Esophagus squamous epithelium (tissue), 4 donors: ENCODE measurements around the gene CCDC8.
"Not testable (repeated sequence)": the region's sequence is repeated elsewhere in the genome, so short reads cannot be mapped to it uniquely, and the experiment has no call there.

Experiments
- CTCF ChIP-seq, 6 experiments: fragments of 450-650 bp in 4 of 6; fragments of 200-600 bp in 2 of 6; sonication (generic) in 2 of 6; IDR thresholded peaks; one replicate each; pipeline ENCODE4 v1.5.1; 2016 to 2019; ENCODE audit warnings: antibody characterized with exemption in 6 of 6, mild to moderate bottlenecking in 4 of 6, moderate library complexity in 4 of 6
- POLR2A ChIP-seq, 4 donors: fragments of 450-650 bp; IDR thresholded peaks; one replicate each; pipeline ENCODE4 v1.6.1; 2017; ENCODE audit warnings: antibody characterized with exemption in 4 of 4, mild to moderate bottlenecking in 4 of 4, moderate library complexity in 3 of 4

DNA sequence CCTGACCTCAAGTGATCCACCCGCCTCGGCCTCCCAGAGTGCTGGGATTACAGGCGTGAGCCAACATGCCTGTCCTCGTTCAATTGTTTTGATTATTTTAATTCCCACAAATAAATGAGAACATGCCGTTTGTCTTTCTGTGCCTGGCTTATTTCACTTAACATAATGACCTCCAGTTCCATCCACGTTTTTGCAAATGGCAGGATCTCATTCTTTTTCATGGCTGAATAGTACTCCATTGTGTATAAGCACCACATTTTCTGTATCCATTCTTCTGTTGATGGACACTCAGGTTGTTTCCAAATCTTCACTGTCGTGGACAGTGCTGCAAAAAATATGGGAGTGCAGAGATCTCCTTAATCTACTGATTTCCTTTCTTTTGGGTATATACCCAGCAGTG is 20.1 kb upstream of the CCDC8 start:
- TF ChIP-seq CTCF, POLR2A (IDR thresholded peaks at IDR 0.05): not testable (repeated sequence)
